Posterior cingulate gyrus (tissue), 11 donors: ENCODE data around the gene GRID1.

Experiments
- DNase-seq, 10 donors: peaks; one replicate each; pipeline versions ENCODE4 v3.0.0 to v3.0.0-alpha.2; 2020 to 2021; ENCODE audit warnings: mixed read lengths in 3 of 10
- intact Hi-C: fragments of 100-400 bp; cut with DNase I; formaldehyde crosslinking; loops from one replicate; pipeline ENCODE4 v1.15.1; 2023

Gene GRID1

DNA sequence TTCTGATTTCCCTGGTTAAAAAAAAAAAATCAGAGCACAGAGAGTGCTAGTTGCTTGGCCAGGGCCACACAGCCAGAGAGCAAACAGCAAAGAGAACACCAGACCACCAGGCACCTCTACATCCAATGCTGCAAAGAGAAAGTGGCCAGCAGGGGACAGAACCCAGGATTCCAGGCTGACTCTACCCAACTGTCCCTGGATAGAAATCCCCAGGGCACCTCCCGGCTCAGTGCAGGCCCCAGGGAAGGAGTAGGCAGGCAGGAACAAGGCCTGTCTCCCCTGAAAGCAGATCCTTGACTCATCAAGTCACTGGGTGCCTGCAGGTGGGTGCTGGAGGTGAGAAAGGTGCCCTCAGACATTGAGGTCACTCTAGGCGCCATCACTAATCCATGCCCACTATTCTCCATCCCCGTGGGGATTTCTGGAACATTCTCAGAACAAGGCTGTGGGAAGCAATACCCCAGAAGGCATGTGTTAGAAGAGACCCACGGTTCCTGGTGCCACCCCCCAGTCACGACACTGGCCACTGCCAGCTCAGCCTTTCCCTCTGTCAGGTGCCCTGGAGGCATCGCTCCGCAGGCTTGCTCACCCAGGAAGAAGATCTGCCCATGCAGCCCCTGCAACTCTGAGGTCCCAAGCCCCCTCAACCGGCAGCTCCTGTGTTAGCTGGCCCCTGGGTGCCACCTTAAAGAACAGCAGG is 154.8 kb downstream of the GRID1 start:
- intact Hi-C loops = no loop called here
- DNase-seq = peak in 2 of 10 donors; percentile 65 to 76

- peak in 2 of 10 donors; percentile 44 to 54 for DNase-seq
- intact Hi-C loops = no loop called here
Measured at GRCh38 chr10:86210416-86210815, 156.2 kb downstream of the GRID1 start.

DNA sequence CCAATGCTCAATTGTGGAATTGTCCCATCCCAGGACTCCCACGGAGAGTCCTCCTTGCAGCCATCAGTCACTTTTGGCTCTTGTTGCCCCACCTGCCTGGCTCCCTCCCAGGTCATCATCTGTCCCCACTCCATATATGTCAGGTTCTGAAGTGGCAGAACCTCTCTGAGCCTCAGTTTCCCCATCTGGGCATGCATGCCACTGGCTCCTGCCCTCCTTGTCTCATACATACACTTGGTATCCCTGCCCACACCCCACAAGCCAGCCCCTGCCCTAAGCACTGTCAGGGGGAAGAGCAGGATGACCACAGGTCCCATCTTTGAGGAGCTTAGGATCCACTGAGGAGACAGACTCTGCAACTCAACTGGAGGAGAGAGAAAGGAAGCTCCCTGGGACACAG is 156.9 kb downstream of the GRID1 start:
- peak in 2 of 10 donors; percentile 21 to 51 for DNase-seq
- intact Hi-C loops = no loop called here

- intact Hi-C loops = no loop called here
- DNase-seq = peak in 3 of 10 donors; percentile 17 to 76 (median 69)
Measured at GRCh38 chr10:86207226-86207625, 159.4 kb downstream of the GRID1 start.

DNA sequence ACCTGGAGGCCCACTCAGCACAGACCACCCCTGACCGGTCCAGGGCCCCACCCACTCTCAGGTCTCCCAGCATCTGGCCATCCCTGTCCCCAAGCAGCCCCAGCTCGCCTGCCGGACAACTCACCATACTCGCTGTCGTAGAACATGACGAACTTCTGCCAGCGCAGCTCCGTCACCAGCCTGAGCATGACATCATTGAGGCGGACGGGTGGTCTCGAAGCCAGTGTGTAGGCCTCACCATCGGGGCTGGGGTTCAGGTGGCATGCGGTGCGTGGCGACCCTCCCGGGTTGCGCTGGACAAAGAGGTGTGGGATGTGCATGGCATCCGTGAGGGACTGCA is 160.4 kb downstream of the GRID1 start:
- peak in 3 of 10 donors; percentile 10 to 80 (median 75) for DNase-seq
- intact Hi-C loops = no loop called here

GRCh38 chr10:86205306-86206239 is 161.0 kb downstream of the GRID1 start:
- DNase-seq = peak in 6 of 10 donors; percentile 13 to 85 (median 50)
- intact Hi-C loops = no loop called here

DNA sequence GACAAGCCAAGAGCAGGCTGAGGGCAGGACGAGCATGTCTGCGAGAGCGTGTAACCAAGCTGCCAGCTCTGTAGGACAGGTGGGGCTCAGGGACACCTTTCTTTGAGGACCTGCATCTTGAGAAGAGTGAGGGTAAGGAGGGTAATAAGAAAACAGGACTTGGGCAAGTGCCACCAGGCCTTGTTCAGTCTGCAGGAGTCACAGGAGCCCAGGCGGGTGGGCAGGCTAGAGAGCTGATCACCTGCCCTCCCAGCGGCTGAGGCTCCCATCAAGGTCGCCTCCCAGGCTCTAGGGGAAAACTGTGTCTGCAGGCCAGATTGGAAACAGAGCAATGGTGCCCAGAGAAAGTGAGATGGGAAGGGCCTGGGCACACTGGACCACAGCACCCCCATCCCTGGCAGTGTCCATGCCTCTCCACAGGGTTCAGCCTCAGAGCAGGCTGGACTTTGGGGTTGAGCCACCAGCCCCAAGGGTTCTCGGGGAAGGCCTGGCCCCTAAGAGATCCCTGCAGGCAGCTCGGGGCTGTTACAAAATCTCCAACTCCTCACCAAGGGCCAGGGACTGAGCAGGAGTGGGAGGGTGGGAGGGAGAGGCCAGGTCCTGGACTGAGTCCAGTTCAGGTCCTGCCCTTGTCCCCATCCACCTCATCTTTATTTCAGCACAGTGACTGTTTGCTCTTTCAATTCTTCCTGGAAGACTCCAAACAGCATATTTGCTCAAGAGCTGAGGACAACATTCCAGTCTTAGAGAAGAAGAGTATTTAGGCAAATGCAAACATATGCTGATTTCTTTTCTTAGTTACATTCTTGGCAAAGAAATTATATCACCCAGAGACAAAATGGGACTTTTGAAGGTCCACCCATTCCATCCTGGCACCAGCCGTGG is 161.9 kb downstream of the GRID1 start:
- intact Hi-C loops = no loop called here
- peak in 5 of 10 donors; percentile 12 to 91 (median 60) for DNase-seq

DNA sequence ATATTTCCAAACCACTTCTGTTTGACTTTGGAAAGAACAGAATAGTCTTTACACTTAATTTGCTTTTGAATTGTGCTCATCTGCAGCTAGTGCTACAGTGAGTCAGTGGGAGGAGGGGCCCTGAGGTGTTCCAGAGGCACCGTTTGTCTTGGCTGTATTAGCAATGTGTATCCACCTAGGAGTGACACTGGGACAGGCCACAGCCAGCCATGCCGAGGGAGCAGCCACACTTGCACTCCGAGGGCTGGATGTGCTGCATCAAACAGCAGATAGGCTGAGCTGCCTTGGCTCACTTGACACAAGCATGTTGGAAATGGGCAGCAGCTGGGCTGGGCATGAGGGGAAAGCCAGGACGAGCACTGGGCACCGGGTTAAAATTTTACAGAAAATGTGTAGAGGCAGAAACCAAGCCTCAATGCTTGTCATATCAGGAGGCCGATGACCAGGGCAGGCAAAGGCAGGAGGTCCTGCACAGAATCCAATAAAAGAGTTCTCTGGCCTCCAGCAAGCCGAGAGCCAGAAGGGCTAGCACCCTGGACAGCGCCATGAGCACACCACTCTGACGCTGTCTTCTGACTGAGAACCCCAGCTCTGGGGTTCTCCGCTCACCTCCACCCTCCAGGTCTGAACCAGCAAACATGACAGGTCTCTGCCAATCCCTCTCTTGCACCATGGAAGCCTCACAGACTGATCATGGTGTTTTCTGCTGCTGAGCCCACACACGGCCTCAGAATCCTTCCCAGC is 163.3 kb downstream of the GRID1 start:
- intact Hi-C loops = no loop called here
- DNase-seq = peak in 3 of 10 donors; percentile 16 to 81 (median 66)

DNA sequence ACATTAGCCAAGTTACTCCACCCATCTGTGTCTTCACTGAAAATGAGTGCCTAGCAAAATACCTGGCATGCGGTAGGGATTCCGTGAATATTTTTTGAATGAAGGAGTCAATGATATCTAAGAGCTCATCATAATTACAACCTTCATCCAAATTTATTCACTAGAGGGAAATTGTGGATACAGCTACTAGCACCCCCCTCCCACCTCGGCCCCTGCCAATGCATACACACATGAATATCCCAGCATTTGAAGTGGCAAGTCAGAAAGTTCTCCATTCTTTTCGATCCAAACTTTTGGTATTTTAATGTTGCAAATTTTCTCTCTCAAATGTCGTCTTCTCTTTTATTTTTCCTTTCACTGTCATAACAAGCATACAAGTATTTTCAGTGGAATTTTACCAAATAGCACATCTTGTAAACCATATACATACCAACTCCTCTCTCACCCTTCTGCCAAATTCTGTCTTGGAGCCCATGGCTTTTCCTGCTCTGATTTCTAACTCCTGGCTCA is 164.3 kb downstream of the GRID1 start:
- DNase-seq = peak in 2 of 10 donors; percentile 64 to 78
- intact Hi-C loops = no loop called here

DNA sequence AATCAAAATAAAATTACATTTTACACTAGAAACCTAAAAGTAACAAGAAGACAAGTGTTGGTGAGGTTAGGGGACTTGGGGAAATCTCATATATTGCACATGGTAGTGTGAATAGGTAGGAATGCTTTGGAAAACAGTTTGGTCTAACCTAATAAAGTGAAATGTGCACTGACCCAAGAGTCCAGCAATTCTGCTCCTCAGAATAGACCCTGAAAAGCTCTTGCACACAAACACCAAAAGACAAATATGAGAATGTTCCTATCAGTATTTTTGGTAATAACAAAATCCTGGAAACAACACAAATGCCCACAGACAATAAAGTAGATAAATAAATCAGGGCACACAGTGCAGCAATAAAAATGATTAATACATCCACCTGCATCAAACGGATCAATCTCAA is 165.7 kb downstream of the GRID1 start:
- no peak for DNase-seq
- intact Hi-C loops = no loop called here

DNA sequence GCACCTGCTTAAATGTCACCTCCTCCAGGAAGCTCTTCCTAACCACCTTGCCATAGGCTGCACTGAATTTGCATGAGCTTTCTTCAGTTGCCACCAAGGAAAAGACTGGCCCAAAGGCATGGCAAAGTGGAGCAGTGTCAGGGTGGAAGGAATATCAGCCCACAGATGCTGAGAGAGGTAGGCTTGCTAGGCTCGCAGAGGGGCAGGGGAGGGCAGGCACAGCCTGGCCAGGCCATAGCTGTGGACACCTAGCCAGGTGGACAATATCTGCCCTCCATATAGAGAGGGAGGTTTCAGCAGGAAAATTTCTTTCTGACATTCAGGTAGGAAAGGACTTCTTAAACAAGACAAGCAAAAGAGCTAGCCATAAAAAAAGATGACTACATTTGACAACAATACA is 166.3 kb downstream of the GRID1 start:
- peak in 2 of 10 donors; percentile 7 to 59 for DNase-seq
- intact Hi-C loops = no loop called here

DNA sequence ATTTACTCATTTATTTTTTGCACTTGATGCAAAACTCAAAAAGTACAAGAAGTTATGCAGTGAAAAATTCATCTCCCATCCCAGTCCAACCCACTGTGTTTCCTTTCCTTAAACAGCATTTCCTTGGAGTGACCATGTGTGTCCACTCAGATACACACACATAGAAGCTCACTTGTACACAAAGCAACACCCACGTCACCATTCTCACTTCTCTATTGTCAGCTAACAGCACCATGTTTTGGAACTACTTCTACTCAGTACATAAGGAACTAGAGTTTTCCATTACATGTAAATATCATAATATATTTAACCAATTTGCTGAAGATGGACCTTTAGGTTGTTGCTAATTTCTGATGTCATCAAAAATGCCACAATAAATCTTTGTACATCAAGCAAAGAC is 167.6 kb downstream of the GRID1 start:
- no peak for DNase-seq
- intact Hi-C loops = no loop called here

DNA sequence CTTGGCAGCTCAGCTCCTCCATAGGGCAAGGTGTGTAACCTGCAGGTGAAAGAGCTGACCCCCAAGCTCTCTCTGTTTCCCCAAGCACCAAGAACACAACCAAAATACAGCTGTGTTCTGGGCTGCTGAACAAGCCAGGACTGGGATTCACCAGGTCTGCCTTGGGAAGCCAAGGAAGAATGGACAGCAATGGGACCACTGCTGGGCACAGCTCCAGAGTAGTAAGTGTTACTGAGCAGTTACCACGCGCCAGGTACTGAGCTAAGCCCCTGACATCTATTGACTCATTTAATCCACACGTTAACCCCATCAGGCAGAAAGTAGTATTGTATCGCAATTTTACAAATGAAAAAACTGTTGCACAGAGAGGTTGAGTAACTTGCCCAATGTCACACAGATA is 168.3 kb downstream of the GRID1 start:
- intact Hi-C loops = no loop called here
- peak in 2 of 10 donors; percentile 14 to 16 for DNase-seq

- intact Hi-C loops = no loop called here
- peak in 4 of 10 donors; percentile 2 to 79 (median 42) for DNase-seq
Measured at GRCh38 chr10:86197166-86197790, 169.3 kb downstream of the GRID1 start.

GRCh38 chr10:86195521-86196157 is 171.0 kb downstream of the GRID1 start:
- intact Hi-C loops = no loop called here
- peak in 2 of 10 donors; percentile 36 to 54 for DNase-seq

DNA sequence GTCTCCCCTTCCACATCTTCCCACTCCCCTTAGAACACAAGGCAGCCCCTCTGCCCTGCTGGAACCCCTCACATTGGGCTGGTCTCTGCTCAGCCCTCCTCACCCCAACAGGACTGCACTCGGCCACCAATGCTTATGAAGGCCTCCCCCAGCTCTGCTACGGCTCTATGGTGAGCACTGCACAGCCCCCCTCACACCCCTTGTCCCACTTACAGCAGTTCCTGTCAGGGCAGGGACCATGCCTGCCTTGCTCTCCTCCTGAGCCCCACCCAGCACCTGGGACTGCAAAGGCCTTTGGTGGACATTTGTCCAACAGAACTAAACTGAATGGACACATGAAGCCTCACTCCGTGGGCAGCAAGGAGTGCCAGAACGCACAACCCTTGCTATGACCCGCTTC is 171.9 kb downstream of the GRID1 start:
- DNase-seq = peak in 1 of 10 donors; percentile 34
- intact Hi-C loops = no loop called here

DNA sequence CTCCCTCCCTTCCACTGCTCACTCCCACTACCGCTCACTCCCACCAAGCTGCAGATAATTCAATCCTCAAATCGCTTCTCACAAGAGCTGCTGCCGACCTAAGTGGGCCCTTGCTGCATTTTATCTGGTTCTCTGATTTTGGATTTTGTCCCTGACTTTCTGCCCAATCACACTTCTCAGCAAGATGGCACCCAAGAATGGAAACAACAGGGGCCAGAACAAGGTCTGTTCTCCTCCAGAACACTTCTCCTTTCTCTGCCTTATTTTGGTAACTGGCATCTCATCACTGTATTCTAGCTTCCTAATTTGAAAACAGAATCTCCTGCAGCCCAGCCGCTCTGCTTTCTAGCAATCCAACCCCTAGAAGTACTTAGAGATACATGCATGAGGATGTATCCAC is 172.8 kb downstream of the GRID1 start:
- peak in 1 of 10 donors; percentile 43 for DNase-seq
- intact Hi-C loops = no loop called here

- DNase-seq = peak in 2 of 10 donors; percentile 21 to 50
- intact Hi-C loops = no loop called here
Measured at GRCh38 chr10:86192691-86193090, 173.9 kb downstream of the GRID1 start.

- intact Hi-C loops = no loop called here
Measured at GRCh38 chr10:86192147-86192546, 174.4 kb downstream of the GRID1 start.

More at GRCh38 chr10:86192147-86192546, 174.4 kb downstream of the GRID1 start:
- DNase-seq = peak in 1 of 10 donors; percentile 14
